Neural cell (in vitro differentiated cells): ENCODE results near the gene ZCCHC2. TPM values are rescaled to one million over a fixed set of nuclear protein-coding genes. Genes with fewer than 3 reads are reported as not detected.
A peak's percentile ranks its signal among the peaks of the same experiment; 100 is the strongest.

Source experiments
- H2AFZ ChIP-seq: fragments of 200-600, 300-800 bp; sonication (generic), shearing (Covaris generic); 2 replicates; pipeline ENCODE4 v1.6.0; 2014; ENCODE audit warnings: low read depth, mild to moderate bottlenecking, antibody characterized with exemption, low read length, moderate library complexity
- H3F3A ChIP-seq: fragments of 200-600 bp; shearing (Covaris generic); 2 replicates; pipeline ENCODE4 v1.6.1; 2016; ENCODE audit warnings: mild to moderate bottlenecking, moderate library complexity, mixed read lengths, antibody characterized with exemption, low read length; ENCODE audit not compliant: insufficient read depth, poor library complexity, severe bottlenecking
- H3K27ac ChIP-seq: fragments of 200-600, 300-800 bp; sonication (generic), shearing (Covaris generic); 2 replicates; pipeline ENCODE4 v1.5.1; 2014; ENCODE audit warnings: mild to moderate bottlenecking, low read length, moderate library complexity
- H3K27me3 ChIP-seq: fragments of 300-800, 200-600 bp; sonication (generic), shearing (Covaris generic); 2 replicates; pipeline ENCODE4 v1.6.0; 2014; ENCODE audit warnings: mild to moderate bottlenecking, low read depth, low read length, moderate library complexity; ENCODE audit not compliant: insufficient read depth
- H3K36me3 ChIP-seq: fragments of 300-800, 200-600 bp; sonication (generic), shearing (Covaris generic); 2 replicates; pipeline ENCODE4 v1.5.1; 2014; ENCODE audit warnings: mild to moderate bottlenecking, antibody characterized with exemption, low read length, moderate library complexity; ENCODE audit not compliant: insufficient read depth
- H3K4me2 ChIP-seq: fragments of 300-800, 200-600 bp; sonication (generic), shearing (Covaris generic); 2 replicates; pipeline ENCODE4 v1.6.0; 2014; ENCODE audit warnings: mild to moderate bottlenecking, low read length
- H3K4me3 ChIP-seq: fragments of 300-800, 200-600 bp; sonication (generic), shearing (Covaris generic); 2 replicates; pipeline ENCODE4 v1.5.1; 2014; ENCODE audit warnings: mild to moderate bottlenecking, low read length, moderate library complexity
- H3K79me2 ChIP-seq: fragments of 200-600 bp; shearing (Covaris generic); replicated peaks from 2 replicates; pipeline ENCODE4 v1.6.0; 2014; ENCODE audit warnings: mild to moderate bottlenecking, low read length, moderate library complexity; ENCODE audit not compliant: insufficient read depth
- H3K9ac ChIP-seq: fragments of 300-800, 200-600 bp; sonication (generic), shearing (Covaris generic); 2 replicates; pipeline ENCODE4 v1.6.1; 2016; ENCODE audit warnings: mild to moderate bottlenecking, low read length, mixed read lengths
- H3K9me2 ChIP-seq: fragments of 200-600 bp; shearing (Covaris generic); 2 replicates; pipeline ENCODE4 v1.6.1; 2016; ENCODE audit warnings: mild to moderate bottlenecking, low read length, mixed read lengths; ENCODE audit not compliant: insufficient read depth
- H3K9me3 ChIP-seq: fragments of 200-600, 300-800 bp; sonication (generic), shearing (Covaris generic); 2 replicates; pipeline ENCODE4 v1.6.1; 2016; ENCODE audit warnings: mild to moderate bottlenecking, mixed run types, low read length, moderate library complexity, mixed read lengths
- H4K20me1 ChIP-seq: fragments of 200-600 bp; shearing (Covaris generic); 2 replicates; pipeline ENCODE4 v1.6.1; 2016; ENCODE audit warnings: mild to moderate bottlenecking, mixed run types; ENCODE audit not compliant: insufficient read depth
- EP300 ChIP-seq: fragments of 450-650 bp; conservative IDR thresholded peaks from 2 replicates; pipeline ENCODE4 v1.6.1; 2014; ENCODE audit warnings: antibody characterized with exemption, mild to moderate bottlenecking, moderate library complexity; ENCODE audit not compliant: poor library complexity, severe bottlenecking
- EZH2 ChIP-seq: fragments of 200-600, 300-800 bp; shearing (Covaris generic), sonication (generic); IDR thresholded peaks from 2 replicates; pipeline ENCODE4 v1.6.1; 2014; ENCODE audit warnings: antibody characterized with exemption, low read length, borderline replicate concordance, mild to moderate bottlenecking; ENCODE audit not compliant: insufficient read depth, poor library complexity, severe bottlenecking
- RAD21 ChIP-seq: fragments of 450-650 bp; conservative IDR thresholded peaks from 2 replicates; pipeline ENCODE4 v1.6.1; 2014; ENCODE audit warnings: antibody characterized with exemption, mild to moderate bottlenecking, moderate library complexity
- SMC3 ChIP-seq: fragments of 450-650 bp; conservative IDR thresholded peaks from 2 replicates; pipeline ENCODE4 v1.6.1; 2014; ENCODE audit warnings: antibody characterized with exemption, mild to moderate bottlenecking, moderate library complexity; ENCODE audit not compliant: poor library complexity
- TAF1 ChIP-seq: IDR thresholded peaks from 2 replicates; pipeline ENCODE4 v1.6.1; 2012; ENCODE audit warnings: low read depth
- polyA plus RNA-seq: library from polyadenylated mRNA; depleted of rRNA; stranded (reverse); fragments of >200 nt; gene quantifications from 2 replicates; pipeline ENCODE4 v1.2.3, GENCODE V29; 2014
- TF ChIP-seq, protein P1 (sequence below): fragments of 450-650 bp; IDR thresholded peaks from 2 replicates; pipeline ENCODE4 v1.5.1; 2014; ENCODE audit warnings: antibody characterized with exemption, mild to moderate bottlenecking, moderate library complexity; ENCODE audit not compliant: poor library complexity, severe bottlenecking

Gene ZCCHC2
- polyA plus RNA-seq, 1 donor from 2014 or later: 3.8 TPM

DNA sequence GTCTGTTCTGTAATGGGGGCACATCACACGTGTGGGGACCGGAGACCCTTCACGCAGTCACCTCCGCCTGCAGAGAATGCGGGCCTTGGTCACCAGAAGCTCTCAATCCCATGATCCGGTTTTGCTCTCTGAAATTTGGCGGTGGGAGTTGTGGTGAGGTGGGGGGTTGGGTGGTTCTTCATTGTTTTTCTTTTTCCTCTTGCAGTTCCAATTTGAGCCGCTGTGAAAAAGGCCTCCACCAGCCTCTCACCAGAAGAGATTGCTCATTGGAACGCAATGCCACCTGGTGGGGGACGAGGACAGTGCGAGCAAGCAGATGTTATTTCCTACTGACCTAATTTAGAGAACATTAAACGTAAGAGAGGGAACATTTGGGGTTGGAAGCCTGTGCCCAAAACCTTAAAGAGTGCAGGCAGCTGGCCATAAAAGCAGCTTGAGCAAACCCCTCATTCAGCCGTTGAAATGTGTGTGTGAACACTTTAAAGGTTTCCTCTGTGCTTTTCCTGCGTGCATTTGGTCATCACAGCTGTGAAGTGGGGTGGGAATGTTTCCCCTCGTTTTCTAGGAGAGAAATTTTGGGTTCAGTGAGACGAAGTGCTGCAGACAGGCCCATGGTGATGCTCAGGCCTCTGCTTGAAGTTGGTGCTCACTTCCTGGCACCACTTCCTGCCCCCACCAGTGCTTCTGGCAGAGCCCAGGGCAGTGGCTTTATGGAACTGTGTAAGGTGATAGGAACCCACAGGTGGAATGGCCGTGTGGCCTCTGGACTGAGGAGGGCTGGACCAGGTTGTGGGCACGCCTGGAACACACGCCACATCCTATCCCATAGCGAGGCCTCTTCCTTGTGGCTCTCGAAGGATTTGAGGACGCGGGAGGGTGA lies 61.7 kb downstream of the ZCCHC2 start:
- Histone ChIP-seq H3K9me2 (no peaks in the 10 kb centered on the region), H3K9me3 (no peaks in the 10 kb centered on the region), H3K9ac (no peak overlapping the region), H3F3A (no peaks in the 10 kb centered on the region), H4K20me1 (no peaks in the 10 kb centered on the region), H3K4me3 (peak overlapping the region; percentile 24), H3K27ac (no peak overlapping the region), H3K36me3 (no peaks in the 10 kb centered on the region), H3K27me3 (no peaks in the 10 kb centered on the region), H2AFZ (peak overlapping the region; percentile 47), H3K4me2 (no peak overlapping the region), H3K79me2 (no peaks in the 10 kb centered on the region)
- TF ChIP-seq, protein P1, sequence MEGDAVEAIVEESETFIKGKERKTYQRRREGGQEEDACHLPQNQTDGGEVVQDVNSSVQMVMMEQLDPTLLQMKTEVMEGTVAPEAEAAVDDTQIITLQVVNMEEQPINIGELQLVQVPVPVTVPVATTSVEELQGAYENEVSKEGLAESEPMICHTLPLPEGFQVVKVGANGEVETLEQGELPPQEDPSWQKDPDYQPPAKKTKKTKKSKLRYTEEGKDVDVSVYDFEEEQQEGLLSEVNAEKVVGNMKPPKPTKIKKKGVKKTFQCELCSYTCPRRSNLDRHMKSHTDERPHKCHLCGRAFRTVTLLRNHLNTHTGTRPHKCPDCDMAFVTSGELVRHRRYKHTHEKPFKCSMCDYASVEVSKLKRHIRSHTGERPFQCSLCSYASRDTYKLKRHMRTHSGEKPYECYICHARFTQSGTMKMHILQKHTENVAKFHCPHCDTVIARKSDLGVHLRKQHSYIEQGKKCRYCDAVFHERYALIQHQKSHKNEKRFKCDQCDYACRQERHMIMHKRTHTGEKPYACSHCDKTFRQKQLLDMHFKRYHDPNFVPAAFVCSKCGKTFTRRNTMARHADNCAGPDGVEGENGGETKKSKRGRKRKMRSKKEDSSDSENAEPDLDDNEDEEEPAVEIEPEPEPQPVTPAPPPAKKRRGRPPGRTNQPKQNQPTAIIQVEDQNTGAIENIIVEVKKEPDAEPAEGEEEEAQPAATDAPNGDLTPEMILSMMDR: peak; percentile 99
- peak; percentile 93 for TF ChIP-seq SMC3
- peak; percentile 84 for TF ChIP-seq RAD21
- no peak for TF ChIP-seq TAF1

DNA sequence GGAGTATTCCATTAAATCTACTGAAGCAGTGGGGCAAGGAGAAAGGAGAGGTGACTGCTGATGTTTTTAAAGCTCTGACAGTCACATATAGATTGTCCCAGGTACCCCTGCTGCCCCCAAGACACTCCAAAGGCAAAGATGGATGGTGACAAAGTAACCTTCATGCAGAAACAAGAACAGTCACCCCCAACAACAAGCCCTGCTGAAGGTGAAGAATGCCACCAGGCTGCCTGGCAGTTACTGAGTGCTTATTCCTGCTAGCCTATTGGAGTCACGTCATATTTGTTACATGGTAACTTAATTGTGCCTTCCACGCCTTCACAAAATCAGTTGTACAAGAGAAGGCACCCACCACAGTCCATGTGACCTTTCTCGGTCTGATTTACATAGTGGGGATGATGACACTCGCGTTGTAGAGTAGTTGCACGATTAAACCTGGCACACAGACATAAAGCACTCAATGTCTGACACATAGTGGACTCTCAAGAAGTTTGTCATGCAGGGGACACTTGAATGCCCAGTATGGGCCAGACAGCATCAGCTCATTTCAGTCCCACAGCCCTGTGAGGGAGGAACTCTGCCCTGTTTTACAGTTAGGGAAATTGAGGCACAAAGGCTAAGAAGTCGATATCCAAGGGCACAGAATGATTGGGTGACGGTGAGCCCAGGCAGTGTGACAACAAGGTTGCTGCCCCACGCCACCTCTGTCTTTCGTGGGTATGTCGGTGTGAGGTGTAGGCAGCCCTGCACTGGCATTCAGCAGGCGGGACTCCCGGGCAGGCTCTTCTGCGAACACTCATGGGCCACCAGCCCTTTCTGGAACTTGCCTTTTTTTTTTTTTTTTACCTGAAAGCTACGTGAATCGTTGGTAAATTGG lies 62.7 kb downstream of the ZCCHC2 start:
- Histone ChIP-seq H3K9me2 (no peaks in the 10 kb centered on the region), H3K9ac (no peak overlapping the region), H3K4me3 (no peak overlapping the region), H3K79me2 (no peaks in the 10 kb centered on the region), H4K20me1 (no peaks in the 10 kb centered on the region), H3K27ac (no peak overlapping the region), H2AFZ (no peak overlapping the region), H3K27me3 (no peaks in the 10 kb centered on the region), H3K9me3 (no peaks in the 10 kb centered on the region), H3K4me2 (no peak overlapping the region), H3K36me3 (no peaks in the 10 kb centered on the region), H3F3A (no peaks in the 10 kb centered on the region)
- no peak for TF ChIP-seq TAF1
- no peak for TF ChIP-seq RAD21
- no peak for TF ChIP-seq EZH2
- TF ChIP-seq EP300: no peak

DNA sequence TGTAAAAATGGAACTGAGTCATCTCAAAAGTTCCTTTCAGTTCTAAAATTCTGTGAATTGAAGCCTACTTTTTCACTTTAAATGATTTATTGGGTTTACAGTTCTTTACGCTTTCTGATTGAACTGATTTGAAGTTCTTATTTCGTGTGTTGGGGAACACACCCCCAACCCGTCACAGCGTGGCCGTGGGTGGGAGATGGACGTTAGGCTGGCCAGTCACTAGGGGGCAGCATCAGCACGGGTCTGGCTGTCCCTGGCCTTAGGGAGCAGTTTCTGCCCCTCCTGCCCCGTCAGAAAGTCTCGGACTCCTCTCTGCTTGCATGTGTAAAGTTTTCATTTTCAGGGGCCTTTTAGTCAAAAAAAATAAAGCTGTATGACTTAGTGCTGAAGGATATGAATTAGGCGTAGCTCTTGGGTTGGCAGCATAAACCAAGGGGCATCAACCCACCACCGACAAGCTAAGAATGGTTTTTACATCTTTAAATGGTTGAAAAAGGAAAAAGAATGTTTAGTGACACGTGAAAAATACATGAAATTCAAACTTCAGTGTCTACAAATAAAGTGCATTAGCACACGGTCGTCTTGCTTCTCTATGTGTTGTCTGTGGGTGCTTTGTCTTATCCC lies 63.4 kb downstream of the ZCCHC2 start:
- no peak overlapping the region for H3K27ac ChIP-seq
- H3K27me3 ChIP-seq: no peaks in the 10 kb centered on the region
- no peaks in the 10 kb centered on the region for H3K9me3 ChIP-seq
- no peak overlapping the region for H2AFZ ChIP-seq
- H3K4me3 ChIP-seq: no peak overlapping the region
- H3F3A ChIP-seq: no peaks in the 10 kb centered on the region
- H3K36me3 ChIP-seq: no peaks in the 10 kb centered on the region
- H3K9ac ChIP-seq: no peak overlapping the region
- no peaks in the 10 kb centered on the region for H4K20me1 ChIP-seq
- H3K79me2 ChIP-seq: no peaks in the 10 kb centered on the region
- H3K4me2 ChIP-seq: no peak overlapping the region
- TF ChIP-seq RAD21: peak; percentile 76
- TF ChIP-seq, protein P1: peak; percentile 71
- no peak for TF ChIP-seq TAF1
- TF ChIP-seq SMC3: peak; percentile 69
- no peaks in the 10 kb centered on the region for H3K9me2 ChIP-seq
